ENCODE measurements around the gene KRTAP17-1. TPM values are rescaled to one million over a fixed set of nuclear protein-coding genes. Genes with fewer than 3 reads are reported as not detected.

KRTAP17-1 gene
- total RNA-seq, 3 donors from 2014 or later = not detected

DNA sequence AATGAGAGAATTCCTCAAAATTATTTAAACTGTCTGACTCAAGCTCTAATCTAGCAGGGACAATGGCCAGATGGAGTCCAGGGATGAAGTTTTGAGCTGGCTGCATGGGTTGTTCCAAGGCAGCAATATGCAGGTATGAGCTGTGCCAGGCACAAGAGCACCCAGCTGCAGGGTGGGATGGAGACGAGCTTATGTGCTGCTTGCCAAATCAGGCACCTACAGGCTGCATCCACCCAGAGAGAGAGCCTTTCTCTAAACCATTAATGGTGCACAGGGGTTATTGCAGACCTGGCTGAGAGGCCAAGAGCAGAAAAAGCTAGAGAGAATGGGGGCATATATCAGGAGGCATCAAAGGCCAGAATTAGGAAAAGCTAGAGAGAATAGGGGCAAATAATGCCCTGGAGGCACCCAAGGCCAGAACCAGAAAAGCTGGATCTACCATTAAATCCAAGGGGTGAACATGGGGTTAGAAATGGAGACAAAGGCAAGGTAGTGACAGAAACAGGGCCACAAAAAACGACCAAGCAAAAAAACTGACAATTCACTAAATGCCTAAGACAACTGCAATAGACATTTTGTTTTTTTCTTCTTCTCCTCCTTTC, 24.2 kb upstream of the KRTAP17-1 start:
- ATAC-seq = no peak
- peaks cover 7% of the 10 kb centered on the region for H3K36me3 Mint-ChIP-seq (ENCODE audit: insufficient read depth)
- H3K27me3 Mint-ChIP-seq (ENCODE audit: low read depth) = no peaks in the 10 kb centered on the region
- DNase-seq = no peak
- H3K4me3 Mint-ChIP-seq = peak overlapping the region; percentile 17
- peaks cover 82% of the 10 kb centered on the region for H3K4me1 Mint-ChIP-seq (ENCODE audit: low read depth)
- peaks cover 12% of the 10 kb centered on the region for H3K9me3 Mint-ChIP-seq

GRCh38 chr17:41338961-41339485, 23.5 kb upstream of the KRTAP17-1 start:
- ATAC-seq (peak; percentile 61), DNase-seq (no peak)
- Mint-ChIP-seq H3K27me3 (ENCODE audit: low read depth) (no peaks in the 10 kb centered on the region), H3K4me1 (ENCODE audit: low read depth) (peaks cover 89% of the 10 kb centered on the region), H3K36me3 (ENCODE audit: insufficient read depth) (peaks cover 7% of the 10 kb centered on the region), H3K4me3 (peak overlapping the region; percentile 47), H3K9me3 (peaks cover 12% of the 10 kb centered on the region)

- H3K27me3 Mint-ChIP-seq (ENCODE audit: low read depth) = no peaks in the 10 kb centered on the region
- no peak for ATAC-seq
- no peak for DNase-seq
- no peaks in the 10 kb centered on the region for H3K36me3 Mint-ChIP-seq (ENCODE audit: insufficient read depth)
- no peaks in the 10 kb centered on the region for H3K9me3 Mint-ChIP-seq
- peaks cover 67% of the 10 kb centered on the region for H3K4me1 Mint-ChIP-seq (ENCODE audit: low read depth)
- no peak overlapping the region for H3K4me3 Mint-ChIP-seq
These were observed 20.2 kb upstream of the KRTAP17-1 start for GRCh38 chr17:41335747-41336146.

GRCh38 chr17:41334385-41335305, 19.1 kb upstream of the KRTAP17-1 start:
- ATAC-seq (no peak), DNase-seq (no peak)
- H3K27me3 Mint-ChIP-seq (ENCODE audit: low read depth) = no peaks in the 10 kb centered on the region
- H3K4me1 Mint-ChIP-seq (ENCODE audit: low read depth) = peaks cover 56% of the 10 kb centered on the region
- no peak overlapping the region for H3K4me3 Mint-ChIP-seq
- no peaks in the 10 kb centered on the region for H3K36me3 Mint-ChIP-seq (ENCODE audit: insufficient read depth)
- no peaks in the 10 kb centered on the region for H3K9me3 Mint-ChIP-seq

GRCh38 chr17:41333836-41334235, 18.3 kb upstream of the KRTAP17-1 start:
- DNase-seq = no peak
- Mint-ChIP-seq H3K9me3 (no peaks in the 10 kb centered on the region), H3K36me3 (ENCODE audit: insufficient read depth) (no peaks in the 10 kb centered on the region), H3K4me3 (no peak overlapping the region), H3K4me1 (ENCODE audit: low read depth) (peaks cover 48% of the 10 kb centered on the region), H3K27me3 (ENCODE audit: low read depth) (no peaks in the 10 kb centered on the region)
- ATAC-seq = no peak

- peaks cover 48% of the 10 kb centered on the region for H3K4me1 Mint-ChIP-seq (ENCODE audit: low read depth)
- DNase-seq (no peak), ATAC-seq (no peak)
- no peaks in the 10 kb centered on the region for H3K27me3 Mint-ChIP-seq (ENCODE audit: low read depth)
- no peaks in the 10 kb centered on the region for H3K9me3 Mint-ChIP-seq
- H3K4me3 Mint-ChIP-seq = no peak overlapping the region
- no peaks in the 10 kb centered on the region for H3K36me3 Mint-ChIP-seq (ENCODE audit: insufficient read depth)
These were observed 17.6 kb upstream of the KRTAP17-1 start for GRCh38 chr17:41333098-41333497.

- DNase-seq = no peak
- ATAC-seq = no peak
- no peaks in the 10 kb centered on the region for H3K36me3 Mint-ChIP-seq (ENCODE audit: insufficient read depth)
- H3K4me1 Mint-ChIP-seq (ENCODE audit: low read depth) = peaks cover 44% of the 10 kb centered on the region
- no peak overlapping the region for H3K4me3 Mint-ChIP-seq
- no peaks in the 10 kb centered on the region for H3K9me3 Mint-ChIP-seq
- no peaks in the 10 kb centered on the region for H3K27me3 Mint-ChIP-seq (ENCODE audit: low read depth)
These were observed 16.7 kb upstream of the KRTAP17-1 start for GRCh38 chr17:41332239-41332638.

DNA sequence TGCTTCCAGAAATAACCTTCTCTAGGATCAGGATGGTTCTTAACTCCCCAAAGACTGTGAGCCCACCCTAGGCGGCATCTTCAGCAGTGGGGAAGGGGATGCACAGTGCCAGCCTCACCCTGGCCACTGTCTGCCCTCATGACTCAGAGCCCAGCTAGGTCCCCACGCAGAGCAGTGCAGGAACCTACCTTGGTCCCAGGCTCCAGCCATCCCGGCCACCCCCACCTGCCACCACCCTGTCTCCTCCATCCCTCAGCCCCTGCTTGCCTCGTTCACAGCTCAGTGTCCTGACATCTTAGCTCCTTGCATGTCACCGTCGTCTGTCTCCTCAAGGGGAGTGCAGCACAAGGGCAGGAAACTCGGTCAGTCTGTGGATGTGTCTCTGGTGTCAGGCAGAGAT, 16.1 kb upstream of the KRTAP17-1 start:
- DNase-seq (no peak), ATAC-seq (no peak)
- no peaks in the 10 kb centered on the region for H3K9me3 Mint-ChIP-seq
- H3K4me1 Mint-ChIP-seq (ENCODE audit: low read depth) = peaks cover 46% of the 10 kb centered on the region
- H3K27me3 Mint-ChIP-seq (ENCODE audit: low read depth) = no peaks in the 10 kb centered on the region
- no peaks in the 10 kb centered on the region for H3K36me3 Mint-ChIP-seq (ENCODE audit: insufficient read depth)
- no peak overlapping the region for H3K4me3 Mint-ChIP-seq

DNA sequence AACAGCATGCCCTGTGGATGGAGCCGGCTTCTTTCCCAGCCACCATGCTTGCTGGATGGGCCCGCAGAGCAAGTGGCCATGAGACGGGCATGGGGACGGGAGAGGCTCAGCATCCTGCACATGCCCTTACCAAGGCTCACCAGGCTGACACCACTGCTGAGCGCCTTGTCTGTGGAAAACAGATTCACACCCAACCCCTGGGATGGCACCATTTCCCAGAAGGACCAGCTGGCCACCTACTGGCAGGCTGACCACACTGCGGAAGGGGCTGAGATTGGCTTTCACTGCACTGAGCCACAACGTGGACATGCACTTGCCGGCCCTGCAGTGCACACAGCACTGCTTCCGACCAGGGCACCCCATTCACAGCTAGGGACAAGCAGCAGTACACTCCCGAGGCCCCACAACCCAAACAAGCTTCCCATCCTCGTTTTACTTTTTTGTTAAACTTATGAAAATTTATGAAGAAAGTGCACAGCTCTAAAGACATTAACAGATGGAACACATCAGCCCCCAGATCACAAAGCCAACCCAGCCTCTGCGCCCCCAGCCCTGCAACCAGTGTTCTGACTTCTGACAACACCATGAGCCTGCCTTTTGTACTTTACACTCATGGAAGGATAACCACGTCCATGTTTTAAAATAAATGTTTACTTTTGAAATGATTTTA, 13.9 kb upstream of the KRTAP17-1 start:
- no peak overlapping the region for H3K4me3 Mint-ChIP-seq
- no peaks in the 10 kb centered on the region for H3K36me3 Mint-ChIP-seq (ENCODE audit: insufficient read depth)
- H3K9me3 Mint-ChIP-seq = no peaks in the 10 kb centered on the region
- DNase-seq (no peak), ATAC-seq (peak in 1 of 2 donors; percentile 34)
- H3K27me3 Mint-ChIP-seq (ENCODE audit: low read depth) = no peaks in the 10 kb centered on the region
- H3K4me1 Mint-ChIP-seq (ENCODE audit: low read depth) = peaks cover 39% of the 10 kb centered on the region

DNA sequence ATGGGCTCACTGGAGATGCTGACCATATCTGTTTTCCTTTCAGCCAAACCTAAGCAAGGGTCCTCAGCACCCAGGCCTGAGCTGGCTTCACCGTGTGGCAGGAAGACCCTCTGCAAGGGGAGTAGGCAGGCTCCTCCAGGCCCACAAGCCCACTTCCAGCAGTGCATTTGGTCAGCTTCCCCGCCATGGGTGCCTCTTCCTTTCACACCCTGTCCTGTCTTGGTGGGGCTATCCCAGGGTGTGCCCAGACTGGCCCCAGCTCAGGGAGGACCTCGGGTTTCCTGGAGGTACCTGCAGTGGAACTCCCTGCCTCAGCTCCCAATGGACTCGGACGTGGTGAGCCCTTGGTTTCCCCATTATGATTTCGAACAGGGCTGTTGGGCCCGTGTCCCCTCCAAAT, 12.7 kb upstream of the KRTAP17-1 start:
- Mint-ChIP-seq H3K36me3 (ENCODE audit: insufficient read depth) (no peaks in the 10 kb centered on the region), H3K9me3 (no peaks in the 10 kb centered on the region), H3K4me3 (no peak overlapping the region), H3K27me3 (ENCODE audit: low read depth) (no peaks in the 10 kb centered on the region), H3K4me1 (ENCODE audit: low read depth) (peaks cover 42% of the 10 kb centered on the region)
- ATAC-seq = no peak
- no peak for DNase-seq

GRCh38 chr17:41327411-41328120, 12.1 kb upstream of the KRTAP17-1 start:
- Mint-ChIP-seq H3K36me3 (ENCODE audit: insufficient read depth) (no peaks in the 10 kb centered on the region), H3K27me3 (ENCODE audit: low read depth) (no peaks in the 10 kb centered on the region), H3K4me1 (ENCODE audit: low read depth) (peaks cover 49% of the 10 kb centered on the region), H3K9me3 (no peaks in the 10 kb centered on the region), H3K4me3 (no peak overlapping the region)
- DNase-seq (no peak), ATAC-seq (no peak)

DNA sequence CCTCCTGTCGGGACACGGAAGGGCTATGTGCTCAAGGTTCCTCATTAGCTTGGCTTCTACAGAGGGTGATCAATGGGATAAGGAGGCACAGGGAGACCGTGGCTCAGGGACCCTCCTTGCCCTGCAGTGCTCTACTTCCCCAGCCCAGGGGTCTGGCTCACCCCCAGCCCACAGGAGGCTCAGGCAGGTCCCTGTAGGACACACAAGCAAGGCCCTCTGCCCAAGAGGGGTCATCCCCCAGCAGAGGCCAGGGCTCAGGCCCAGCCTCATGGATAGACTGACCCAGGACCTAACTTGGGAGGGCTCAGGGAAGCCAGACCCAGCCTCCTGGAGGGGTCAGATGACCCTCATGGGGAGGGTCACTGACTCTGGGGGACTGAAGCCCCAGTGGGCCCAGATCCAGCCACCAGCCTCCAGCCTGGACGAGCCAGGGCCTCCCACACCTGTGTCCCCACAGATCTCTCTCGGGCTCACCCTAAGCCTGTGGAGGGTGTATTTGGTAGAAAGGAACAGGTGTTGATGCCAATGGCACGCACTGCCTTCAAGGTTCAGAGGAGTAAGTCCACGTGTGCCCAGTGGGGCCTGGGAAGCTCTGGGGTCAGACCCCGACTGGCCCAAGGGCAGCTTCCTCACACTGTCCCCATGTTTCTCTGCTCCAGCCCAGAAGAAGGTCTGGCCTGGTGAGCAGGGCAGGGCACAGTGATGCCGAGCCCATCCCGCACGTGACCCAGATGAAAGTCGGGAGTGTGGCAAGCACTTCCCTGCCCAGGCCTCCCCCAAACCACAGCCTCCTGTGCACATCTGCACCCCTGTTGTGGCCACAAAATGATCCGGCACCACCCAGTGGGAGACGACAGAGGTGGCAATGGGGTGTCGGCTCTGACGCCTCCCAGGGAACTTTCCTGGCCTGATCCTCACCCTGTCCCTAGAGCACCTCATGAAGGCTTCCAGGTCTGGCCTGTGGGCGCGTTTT, 10.9 kb upstream of the KRTAP17-1 start:
- DNase-seq = no peak
- ATAC-seq = no peak
- H3K4me3 Mint-ChIP-seq = no peak overlapping the region
- H3K4me1 Mint-ChIP-seq (ENCODE audit: low read depth) = peaks cover 59% of the 10 kb centered on the region
- no peaks in the 10 kb centered on the region for H3K9me3 Mint-ChIP-seq
- H3K27me3 Mint-ChIP-seq (ENCODE audit: low read depth) = no peaks in the 10 kb centered on the region
- H3K36me3 Mint-ChIP-seq (ENCODE audit: insufficient read depth) = no peaks in the 10 kb centered on the region

DNA sequence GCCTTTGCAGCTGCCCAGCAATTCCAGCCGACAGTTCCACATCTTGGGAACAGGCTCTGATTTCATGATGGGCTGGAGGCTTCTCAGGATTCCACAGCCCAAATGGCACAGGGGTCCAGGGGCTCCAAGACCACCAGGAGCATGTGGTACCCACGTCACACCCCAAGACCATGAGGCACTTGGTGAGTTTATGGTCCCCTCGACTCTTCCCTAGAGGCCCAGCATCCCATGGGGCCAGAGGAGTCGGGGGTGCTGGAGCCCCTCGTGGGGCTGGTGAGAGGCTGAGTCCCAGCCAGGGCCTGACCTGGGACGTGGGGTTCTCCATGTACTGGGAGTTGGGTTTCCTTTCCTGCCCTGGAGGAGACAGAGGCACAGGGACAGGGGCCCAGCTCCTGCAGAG, 10.1 kb upstream of the KRTAP17-1 start:
- ATAC-seq (no peak), DNase-seq (no peak)
- Mint-ChIP-seq H3K27me3 (ENCODE audit: low read depth) (no peaks in the 10 kb centered on the region), H3K4me3 (no peak overlapping the region), H3K9me3 (no peaks in the 10 kb centered on the region), H3K36me3 (ENCODE audit: insufficient read depth) (no peaks in the 10 kb centered on the region), H3K4me1 (ENCODE audit: low read depth) (peaks cover 59% of the 10 kb centered on the region)

Measured in activated T-cell treated with anti-CD3 and anti-CD28 coated beads, Interleukin-2, amount 50 U/mL, for 4 hours (primary cell).